Stimulated activated CD8-positive, alpha-beta memory T cell treated with anti-CD3 and anti-CD28 coated beads, Interleukin-2, amount 100 ng/mL, for 1 hour (primary cell): ENCODE measurements around the gene ZBTB34.

ENCODE experiments used
- DNase-seq, 2 donors: peaks; one replicate each; pipeline ENCODE4 v3.0.0-alpha.2; 2020; ENCODE audit warnings: low read depth in 2 of 2

ZBTB34 gene

GRCh38 chr9:126876531-126876930, 16.1 kb downstream of the ZBTB34 start:
- DNase-seq: no peak

GRCh38 chr9:126877418-126877817, 17.0 kb downstream of the ZBTB34 start:
- no peak for DNase-seq

- DNase-seq: no peak
Observed at GRCh38 chr9:126879288-126879687, 18.8 kb downstream of the ZBTB34 start.

- no peak for DNase-seq
Observed at GRCh38 chr9:126880226-126880946, 19.9 kb downstream of the ZBTB34 start.

- no peak for DNase-seq
Observed at GRCh38 chr9:126880947-126881332, 20.5 kb downstream of the ZBTB34 start.

- no peak for DNase-seq
Observed at GRCh38 chr9:126882746-126883145, 22.3 kb downstream of the ZBTB34 start.

- DNase-seq: no peak
Observed at GRCh38 chr9:126883636-126884035, 23.2 kb downstream of the ZBTB34 start.

GRCh38 chr9:126885131-126885641, 24.7 kb downstream of the ZBTB34 start:
- no peak for DNase-seq

GRCh38 chr9:126886034-126886822, 25.8 kb downstream of the ZBTB34 start:
- no peak for DNase-seq

- no peak for DNase-seq
Observed at GRCh38 chr9:126886897-126887296, 26.5 kb downstream of the ZBTB34 start.

GRCh38 chr9:126891676-126892075, 31.2 kb downstream of the ZBTB34 start:
- DNase-seq: no peak

- no peak for DNase-seq
Observed at GRCh38 chr9:126893079-126893478, 32.6 kb downstream of the ZBTB34 start.

GRCh38 chr9:126894052-126894603, 33.7 kb downstream of the ZBTB34 start:
- no peak for DNase-seq

- DNase-seq: no peak
Observed at GRCh38 chr9:126902210-126902609, 41.8 kb downstream of the ZBTB34 start.

GRCh38 chr9:126904586-126904985, 44.1 kb downstream of the ZBTB34 start:
- no peak for DNase-seq

- DNase-seq: no peak
Observed at GRCh38 chr9:126906091-126906490, 45.7 kb downstream of the ZBTB34 start.

- no peak for DNase-seq
Observed at GRCh38 chr9:126907058-126907457, 46.6 kb downstream of the ZBTB34 start.

- DNase-seq: peak; percentile 79 to 80
Observed at GRCh38 chr9:126914458-126915280, 54.2 kb downstream of the ZBTB34 start, which contains the start of gene RALGPS1. TSS of gene RALGPS1 (plus strand) at chr9:126914782. CDS start at chr9:126962290, 47,508 bp downstream.

GRCh38 chr9:126915281-126915816, 54.9 kb downstream of the ZBTB34 start:
- DNase-seq: peak in 1 of 2 donors; percentile 14

- DNase-seq: no peak
Observed at GRCh38 chr9:126915846-126916543, 55.6 kb downstream of the ZBTB34 start.

- no peak for DNase-seq
Observed at GRCh38 chr9:126916909-126917308, 56.5 kb downstream of the ZBTB34 start.
